ENCODE measurements around the gene MLXIP. TPM values are rescaled to one million over a fixed set of nuclear protein-coding genes. Genes with fewer than 3 reads are reported as not detected.

Gene MLXIP
- total and polyA plus RNA-seq, 9 of the 15 experiments (the other 6 are each of a cell fraction or from before 2014, with no cell fraction given) = 2.2 to 66.3 (median 18.1) TPM

GRCh38 chr12:122078141-122079032 lies at the start of gene MLXIP (continued):
- peak; percentile 96 to 98 for TF ChIP-seq MNT (conservative IDR thresholded peaks at IDR 0.05)
- TF ChIP-seq PRDM10 (IDR thresholded peaks at IDR 0.05; ENCODE audit: partially characterized antibody) = peak; percentile 44
- peak; percentile 64 for TF ChIP-seq POLR2AphosphoS5 (IDR thresholded peaks at IDR 0.05; ENCODE audit: control insufficient read depth, insufficient read depth, low read depth, low read length)
- TF ChIP-seq CHD4 (IDR thresholded peaks at IDR 0.05; ENCODE audit: insufficient read depth, insufficient replicate concordance, low read depth, low read length, poor library complexity, severe bottlenecking) = no peak
- no peak for TF ChIP-seq BRD9 (IDR thresholded peaks at IDR 0.05; ENCODE audit: low read depth, partially characterized antibody)
- no peak for TF ChIP-seq LARP7 (IDR thresholded peaks at IDR 0.05)
- no peak for TF ChIP-seq NCOA1 (IDR thresholded peaks at IDR 0.05; ENCODE audit: low read depth)
- no peak for TF ChIP-seq HSF4 (CRISPR knock-in tag; IDR thresholded peaks at IDR 0.05; ENCODE audit: borderline replicate concordance)
- TF ChIP-seq ZNF395 (CRISPR knock-in tag; IDR thresholded peaks at IDR 0.05) = peak; percentile 94
- peak; percentile 23 for TF ChIP-seq RBM25 (IDR thresholded peaks at IDR 0.05; ENCODE audit: low read depth, low read length, severe bottlenecking)
- no peak for TF ChIP-seq FOXK2 (conservative IDR thresholded peaks at IDR 0.05 in 1 of 2, IDR thresholded peaks at IDR 0.05 in 1 of 2; ENCODE audit: low read depth in 2 of 2)
- no peak for TF ChIP-seq ARID1B (IDR thresholded peaks at IDR 0.05)
- peak; percentile 80 for TF ChIP-seq EP400 (IDR thresholded peaks at IDR 0.05)
- TF ChIP-seq FOXO4 (CRISPR knock-in tag; IDR thresholded peaks at IDR 0.05) = no peak

All from K562 (cell line).